Fibroblast of lung (primary cell): Measurements from ENCODE around the gene CTNNAL1.

ENCODE experiments used
- EZH2 ChIP-seq: IDR thresholded peaks from 2 replicates; pipeline ENCODE4 v1.5.1; 2012; ENCODE audit warnings: low read length, control low read depth, mild to moderate bottlenecking; ENCODE audit errors: missing control alignments
- TF ChIP-seq, protein P1 (sequence below), 2 donors: IDR thresholded peaks in 1 of 2; conservative IDR thresholded peaks in 1 of 2; 1 replicate in 1 of 2; 2 replicates in 1 of 2; pipeline ENCODE4 v1.5.1; 2011 to 2012; ENCODE audit warnings: low read length in 2 of 2, control low read depth in 1 of 2, inconsistent platforms in 1 of 2, low read depth in 1 of 2, mild to moderate bottlenecking in 1 of 2

DNA sequence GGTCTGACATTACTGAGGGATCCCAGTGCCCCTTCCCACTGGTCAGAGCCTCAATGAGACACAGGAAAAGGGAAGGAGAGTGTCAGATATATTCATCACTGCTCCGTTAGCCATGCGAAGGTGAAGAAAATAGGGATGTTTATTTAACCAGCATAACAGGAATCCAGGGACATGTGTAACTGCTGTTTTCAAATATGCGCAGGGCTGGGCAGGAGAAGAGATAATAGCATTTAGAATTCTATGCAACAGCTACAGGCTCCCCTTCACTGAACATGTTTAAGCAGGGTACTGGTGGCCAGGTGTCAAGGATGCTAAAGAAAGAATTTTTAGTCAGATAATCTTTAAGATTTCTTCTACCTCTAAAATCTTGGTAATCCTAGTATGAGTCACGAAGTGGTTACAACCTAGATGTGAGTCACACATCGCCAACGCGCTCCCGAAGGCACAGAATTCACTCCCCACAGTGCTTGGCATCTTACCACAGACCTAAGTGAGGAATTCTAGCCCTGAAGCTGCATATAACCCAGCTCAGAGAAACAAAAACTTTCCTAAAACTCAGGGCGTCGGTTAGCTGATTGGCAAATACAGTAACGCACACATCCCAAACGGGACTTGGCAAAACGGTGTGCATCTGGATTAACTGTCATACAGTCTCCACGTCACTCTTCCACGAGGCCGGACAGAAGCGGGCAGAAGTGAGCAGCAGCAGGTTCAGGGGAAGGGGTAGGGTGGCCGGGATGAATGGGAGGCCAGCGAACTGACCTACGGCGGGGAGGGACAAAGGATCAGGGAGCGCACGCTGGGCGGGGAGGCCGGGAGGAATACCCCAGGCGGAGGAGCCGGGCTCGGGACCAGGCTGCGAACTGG lies 1.1 kb downstream of the CTNNAL1 start:
- no peak for TF ChIP-seq EZH2
- TF ChIP-seq, protein P1, sequence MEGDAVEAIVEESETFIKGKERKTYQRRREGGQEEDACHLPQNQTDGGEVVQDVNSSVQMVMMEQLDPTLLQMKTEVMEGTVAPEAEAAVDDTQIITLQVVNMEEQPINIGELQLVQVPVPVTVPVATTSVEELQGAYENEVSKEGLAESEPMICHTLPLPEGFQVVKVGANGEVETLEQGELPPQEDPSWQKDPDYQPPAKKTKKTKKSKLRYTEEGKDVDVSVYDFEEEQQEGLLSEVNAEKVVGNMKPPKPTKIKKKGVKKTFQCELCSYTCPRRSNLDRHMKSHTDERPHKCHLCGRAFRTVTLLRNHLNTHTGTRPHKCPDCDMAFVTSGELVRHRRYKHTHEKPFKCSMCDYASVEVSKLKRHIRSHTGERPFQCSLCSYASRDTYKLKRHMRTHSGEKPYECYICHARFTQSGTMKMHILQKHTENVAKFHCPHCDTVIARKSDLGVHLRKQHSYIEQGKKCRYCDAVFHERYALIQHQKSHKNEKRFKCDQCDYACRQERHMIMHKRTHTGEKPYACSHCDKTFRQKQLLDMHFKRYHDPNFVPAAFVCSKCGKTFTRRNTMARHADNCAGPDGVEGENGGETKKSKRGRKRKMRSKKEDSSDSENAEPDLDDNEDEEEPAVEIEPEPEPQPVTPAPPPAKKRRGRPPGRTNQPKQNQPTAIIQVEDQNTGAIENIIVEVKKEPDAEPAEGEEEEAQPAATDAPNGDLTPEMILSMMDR (conservative IDR thresholded peaks at IDR 0.05 in 1 of 2, IDR thresholded peaks at IDR 0.05 in 1 of 2; ENCODE audit: low read depth in 1 of 2, low read length in 2 of 2), result no peak
